K562 (cell line): ENCODE data around the gene NLE1. TPM values are rescaled to one million over a fixed set of nuclear protein-coding genes. Genes with fewer than 3 reads are reported as not detected.

ENCODE experiments used
- CBX2 ChIP-seq: fragments of 200-600 bp; sonication (generic); IDR thresholded peaks from one replicate; pipeline ENCODE4 v1.6.1; 2012; ENCODE audit warnings: mild to moderate bottlenecking, low read length, inconsistent platforms; ENCODE audit not compliant: insufficient read depth, poor library complexity, severe bottlenecking
- CREB1 ChIP-seq, 2 experiments: sonication (generic) in 1 of 2; formaldehyde crosslinking in 1 of 2; IDR thresholded peaks; 2 replicates each; pipeline versions ENCODE4 v1.6.1 to v1.8.0; 2012 to 2022; ENCODE audit warnings: inconsistent platforms in 1 of 2, mild to moderate bottlenecking in 1 of 2, missing genetic modification reagents in 1 of 2, moderate library complexity in 1 of 2
- HOXB6 ChIP-seq: fragments of 250-450 bp; sonication (Bioruptor Pico); IDR thresholded peaks from 2 replicates; pipeline ENCODE4 v1.5.1; 2022; ENCODE audit warnings: mild to moderate bottlenecking, borderline replicate concordance
- MBD2 ChIP-seq: sonication (generic); IDR thresholded peaks from 2 replicates; pipeline ENCODE4 v1.6.1; 2016; ENCODE audit warnings: low read depth, borderline replicate concordance
- NEUROD1 ChIP-seq: fragments of 150-350 bp; IDR thresholded peaks from 2 replicates; pipeline ENCODE4 v1.6.1; 2014; ENCODE audit warnings: borderline replicate concordance, low read length, low read depth; ENCODE audit not compliant: partially characterized antibody
- NR2C2 ChIP-seq, 2 experiments: fragments of 200-800 bp in 1 of 2; sonication (Bioruptor generic) in 1 of 2; sonication (generic) in 1 of 2; formaldehyde crosslinking in 1 of 2; IDR thresholded peaks; 2 replicates each; pipeline versions ENCODE4 v1.6.1 to v1.8.0; 2016 to 2022; ENCODE audit warnings: mild to moderate bottlenecking in 1 of 2, missing compliant biosample characterization in 1 of 2, missing genetic modification characterization in 1 of 2, missing genetic modification reagents in 1 of 2
- PPARD ChIP-seq: fragments of 250-450 bp; sonication (Bioruptor Pico); IDR thresholded peaks from 2 replicates; pipeline ENCODE4 v1.8.0; 2022; ENCODE audit warnings: inconsistent platforms, mild to moderate bottlenecking, moderate library complexity
- RB1 ChIP-seq: fragments of 450-650 bp; IDR thresholded peaks from 2 replicates; pipeline ENCODE4 v1.6.1; 2017; ENCODE audit warnings: low read depth, mild to moderate bottlenecking
- SAFB2 ChIP-seq: fragments of 200-400 bp; formaldehyde crosslinking; IDR thresholded peaks from 2 replicates; pipeline ENCODE4 v1.6.1; 2018; ENCODE audit warnings: borderline replicate concordance, low read length, low read depth, moderate library complexity; ENCODE audit not compliant: severe bottlenecking
- STAT5B ChIP-seq: fragments of 250-450 bp; sonication (Bioruptor Pico); IDR thresholded peaks from 2 replicates; pipeline ENCODE4 v1.8.0; 2021; ENCODE audit warnings: mild to moderate bottlenecking, inconsistent platforms
- TEAD1 ChIP-seq, 2 experiments: fragments of 450-650 bp in 1 of 2; sonication (generic) in 1 of 2; formaldehyde crosslinking; IDR thresholded peaks; 2 replicates each; pipeline versions ENCODE4 v1.4.0 to v1.8.0; 2020 to 2022; ENCODE audit warnings: mild to moderate bottlenecking in 2 of 2, missing genetic modification reagents in 1 of 2
- TEAD2 ChIP-seq: fragments of 450-650 bp; IDR thresholded peaks from 2 replicates; pipeline ENCODE4 v1.6.1; 2016; ENCODE audit warnings: missing genetic modification characterization, control low read depth, missing compliant biosample characterization
- U2AF2 ChIP-seq: fragments of 200-400 bp; formaldehyde crosslinking; optimal IDR thresholded peaks from 2 replicates; pipeline ENCODE3; 2017; ENCODE audit warnings: low read depth, mild to moderate bottlenecking, low read length
- XRCC5 ChIP-seq: fragments of 200-400 bp; formaldehyde crosslinking; IDR thresholded peaks from 2 replicates; pipeline ENCODE4 v1.6.1; 2017; ENCODE audit warnings: low read depth, mild to moderate bottlenecking, low read length
- ZBTB5 ChIP-seq: fragments of 450-650 bp; IDR thresholded peaks from 2 replicates; pipeline ENCODE4 v1.6.1; 2017; ENCODE audit warnings: antibody characterized with exemption
- ZC3H11A ChIP-seq: IDR thresholded peaks from 2 replicates; pipeline ENCODE4 v1.6.1; 2012; ENCODE audit warnings: low read depth, low read length, improper control_type of control experiment
- ZNF24 ChIP-seq: fragments of 450-650 bp; IDR thresholded peaks from 2 replicates; pipeline ENCODE4 v1.6.1; 2016
- ZNF274 ChIP-seq: IDR thresholded peaks from 2 replicates; pipeline ENCODE4 v1.6.1; 2011; ENCODE audit warnings: low read depth, mild to moderate bottlenecking, low read length, moderate library complexity, borderline replicate concordance
- ZNF324 ChIP-seq: fragments of 250-450 bp; sonication (Bioruptor Pico); IDR thresholded peaks from 2 replicates; pipeline ENCODE4 v1.4.0; 2020; ENCODE audit warnings: mild to moderate bottlenecking
- ZNF444 ChIP-seq: fragments of 250-450 bp; sonication (Bioruptor Pico); IDR thresholded peaks from 2 replicates; pipeline ENCODE4 v1.4.0; 2020; ENCODE audit warnings: mild to moderate bottlenecking, moderate library complexity
- ZNF785 ChIP-seq: fragments of 250-450 bp; sonication (Bioruptor Pico); IDR thresholded peaks from 2 replicates; pipeline ENCODE4 v1.4.0; 2020; ENCODE audit warnings: mild to moderate bottlenecking
- polyA plus RNA-seq, 8 experiments: library from polyadenylated mRNA; depleted of rRNA in 4 of 8; stranded (reverse) in 5 of 8; unstranded in 3 of 8; fragments of >200 nt; fragmentation: Nextera tagmentation in 2 of 8; fragmentation: Illumina TruSeq in 1 of 8; extraction: Ambion mirVana in 2 of 8; extraction: Trizol in 1 of 8; gene quantifications; 2 replicates each; pipeline versions ENCODE4 v1.2.1 to v1.2.3, GENCODE V29; 2011 to 2014; ENCODE audit warnings: inconsistent platforms in 1 of 8, missing spikeins in 1 of 8
- total RNA-seq, 7 experiments: library from RNA; depleted of rRNA in 6 of 7; stranded (reverse); fragments of >200 nt in 6 of 7; fragmentation: Illumina TruSeq in 2 of 7; extraction: Trizol in 2 of 7; gene quantifications; 2 replicates each; pipeline versions ENCODE4 v1.2.1 to v1.2.3, GENCODE V29; 2011 to 2021; ENCODE audit warnings: low replicate concordance in 1 of 7
- TF ChIP-seq, protein P1 (sequence below): fragments of 250-450 bp; sonication (Bioruptor Pico); IDR thresholded peaks from 2 replicates; pipeline ENCODE4 v1.5.0; 2020; ENCODE audit warnings: mild to moderate bottlenecking

The NLE1 gene
- total and polyA plus RNA-seq, 9 of the 15 experiments (the other 6 are each of a cell fraction or from before 2014, with no cell fraction given), result 3.8 to 69.0 (median 29.4) TPM

DNA sequence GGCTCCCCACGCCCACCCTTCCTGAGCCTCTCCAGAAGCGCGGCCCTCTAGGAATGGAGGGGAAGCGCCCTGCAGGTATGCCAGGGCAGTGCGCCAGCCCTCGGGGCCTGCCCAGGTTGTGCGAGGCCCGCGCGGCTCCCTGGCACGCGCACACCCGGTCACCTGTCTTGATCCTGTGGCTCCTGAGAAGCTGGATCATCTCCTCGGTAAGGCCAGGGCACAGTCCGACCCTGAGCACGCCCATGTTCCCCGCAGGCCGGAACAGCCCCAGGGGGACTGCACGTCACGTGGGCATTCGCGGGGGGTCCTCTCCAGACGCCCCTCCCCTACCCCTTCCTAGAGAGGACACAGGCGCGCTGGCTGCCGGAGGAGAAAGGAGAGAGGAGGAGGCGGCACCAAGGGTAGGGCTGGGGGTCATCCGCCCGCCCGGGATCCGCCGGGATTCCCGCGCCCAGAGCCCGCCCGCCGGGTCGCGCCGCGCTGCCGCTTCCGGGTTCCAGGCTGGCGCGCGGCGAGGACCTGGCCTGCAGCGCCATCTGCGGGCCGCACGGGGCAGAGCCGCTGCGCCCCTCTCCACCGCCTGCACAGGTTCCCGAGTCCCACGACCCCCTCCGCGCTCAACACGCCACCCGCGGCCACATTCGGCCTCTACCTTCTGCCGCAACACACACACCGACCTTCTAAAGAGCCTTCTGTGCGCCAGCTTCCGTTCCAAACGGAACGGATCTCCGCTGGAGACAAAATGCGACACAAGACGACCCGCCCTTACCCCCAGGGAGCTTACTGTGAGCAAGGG is 22.5 kb downstream of the NLE1 start, which contains the start of gene RAD51D (continued):
- TF ChIP-seq SAFB2 (no peak), CREB1 (IDR thresholded peaks at IDR 0.05) (peak; percentile 36; the same call in 1 of the 2 replicates), CREB1 (CRISPR knock-in tag; IDR thresholded peaks at IDR 0.05) (no peak), TEAD2 (tag) (no peak), ZNF274 (no peak), ZNF785 (CRISPR knock-in tag) (no peak), RB1 (peak; percentile 99), ZC3H11A (no peak), STAT5B (no peak), XRCC5 (0 out of 2 replicates have a peak, but pooled peaks have one; percentile 19), ZNF324 (CRISPR knock-in tag) (no peak), MBD2 (peak; percentile 37; the same call in 1 of the 2 replicates), HOXB6 (no peak), ZBTB5 (no peak), NR2C2 (CRISPR knock-in tag; IDR thresholded peaks at IDR 0.05) (no peak), NR2C2 (tag; IDR thresholded peaks at IDR 0.05) (peak; percentile 62; the same call in 1 of the 2 replicates), ZNF24 (peak; percentile 38; the same call in 1 of the 2 replicates), CBX2 (no peak), ZNF444 (CRISPR knock-in tag) (no peak), TEAD1 (CRISPR knock-in tag; IDR thresholded peaks at IDR 0.05) (0 out of 4 replicates have a peak, but pooled peaks of 1 of the 2 experiments have one; percentile 28), NEUROD1 (peak; percentile 32), PPARD (CRISPR knock-in tag) (no peak), U2AF2 (no peak)
- TF ChIP-seq, protein P1, sequence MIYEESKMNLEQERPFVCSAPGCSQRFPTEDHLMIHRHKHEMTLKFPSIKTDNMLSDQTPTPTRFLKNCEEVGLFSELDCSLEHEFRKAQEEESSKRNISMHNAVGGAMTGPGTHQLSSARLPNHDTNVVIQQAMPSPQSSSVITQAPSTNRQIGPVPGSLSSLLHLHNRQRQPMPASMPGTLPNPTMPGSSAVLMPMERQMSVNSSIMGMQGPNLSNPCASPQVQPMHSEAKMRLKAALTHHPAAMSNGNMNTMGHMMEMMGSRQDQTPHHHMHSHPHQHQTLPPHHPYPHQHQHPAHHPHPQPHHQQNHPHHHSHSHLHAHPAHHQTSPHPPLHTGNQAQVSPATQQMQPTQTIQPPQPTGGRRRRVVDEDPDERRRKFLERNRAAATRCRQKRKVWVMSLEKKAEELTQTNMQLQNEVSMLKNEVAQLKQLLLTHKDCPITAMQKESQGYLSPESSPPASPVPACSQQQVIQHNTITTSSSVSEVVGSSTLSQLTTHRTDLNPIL (CRISPR knock-in tag), result no peak
